OCI-LY1 (cell line): ENCODE data around the gene PKM.
A peak's percentile ranks its signal among the peaks of the same experiment; 100 is the strongest.

Experiments
- H2AFZ ChIP-seq: fragments of 200-600 bp; sonication (generic), shearing (Covaris generic); 2 replicates; pipeline ENCODE4 v1.6.0; 2014; ENCODE audit warnings: antibody characterized with exemption, mild to moderate bottlenecking, low read length
- H3F3A ChIP-seq: fragments of 200-600 bp; sonication (generic), shearing (Covaris generic); 2 replicates; pipeline ENCODE4 v1.6.0; 2014; ENCODE audit warnings: mild to moderate bottlenecking, antibody characterized with exemption, low read length, moderate library complexity; ENCODE audit not compliant: insufficient read depth
- H3K27ac ChIP-seq: fragments of 200-600 bp; sonication (generic); 2 replicates; pipeline ENCODE4 v1.5.1; 2014; ENCODE audit warnings: low read length, mixed run types, mild to moderate bottlenecking, low read depth; ENCODE audit not compliant: poor library complexity, severe bottlenecking
- H3K27me3 ChIP-seq: fragments of 200-600 bp; sonication (generic); 2 replicates; pipeline ENCODE4 v1.6.0; 2014; ENCODE audit warnings: antibody characterized with exemption, mild to moderate bottlenecking, low read length, moderate library complexity; ENCODE audit not compliant: insufficient read depth
- H3K36me3 ChIP-seq: fragments of 200-600 bp; sonication (generic); 2 replicates; pipeline ENCODE4 v1.6.1; 2014; ENCODE audit warnings: mild to moderate bottlenecking, antibody characterized with exemption, low read length, moderate library complexity, mixed read lengths; ENCODE audit not compliant: insufficient read depth
- H3K4me1 ChIP-seq: fragments of 200-600 bp; sonication (generic); 2 replicates; pipeline ENCODE4 v1.5.1; 2014; ENCODE audit warnings: mild to moderate bottlenecking, low read length, moderate library complexity; ENCODE audit not compliant: insufficient read depth, severe bottlenecking
- H3K4me2 ChIP-seq: fragments of 200-600 bp; sonication (generic), shearing (Covaris generic); 2 replicates; pipeline ENCODE4 v1.6.1; 2014; ENCODE audit warnings: low read length
- H3K4me3 ChIP-seq: fragments of 200-600 bp; sonication (generic); 2 replicates; pipeline ENCODE4 v1.5.1; 2014; ENCODE audit warnings: low read length, low read depth, mild to moderate bottlenecking, mixed read lengths; ENCODE audit not compliant: poor library complexity, severe bottlenecking
- H3K79me2 ChIP-seq: fragments of 200-600 bp; shearing (Covaris generic); 2 replicates; pipeline ENCODE4 v1.6.1; 2016; ENCODE audit warnings: mixed run types, low read length, mixed read lengths; ENCODE audit not compliant: insufficient read depth
- H3K9ac ChIP-seq: fragments of 200-600 bp; sonication (generic), shearing (Covaris generic); 2 replicates; pipeline ENCODE4 v1.6.1; 2014; ENCODE audit warnings: mild to moderate bottlenecking, low read length, mixed read lengths
- H3K9me2 ChIP-seq: fragments of 200-600 bp; sonication (generic), shearing (Covaris generic); 2 replicates; pipeline ENCODE4 v1.6.1; 2014; ENCODE audit warnings: low read depth, mild to moderate bottlenecking, low read length, mixed read lengths
- H3K9me3 ChIP-seq: fragments of 200-600 bp; shearing (Covaris generic); 2 replicates; pipeline ENCODE4 v1.6.1; 2014; ENCODE audit warnings: low read length, mixed read lengths
- H4K20me1 ChIP-seq: fragments of 200-600 bp; sonication (generic), shearing (Covaris generic); 2 replicates; pipeline ENCODE4 v1.6.0; 2016; ENCODE audit warnings: mild to moderate bottlenecking, low read length; ENCODE audit not compliant: insufficient read depth
- CTCF ChIP-seq: fragments of 200-600 bp; sonication (generic), shearing (Covaris generic); IDR thresholded peaks from 2 replicates; pipeline ENCODE4 v1.5.1; 2017; ENCODE audit warnings: mild to moderate bottlenecking, antibody characterized with exemption, low read length, moderate library complexity, mixed read lengths
- EZH2 ChIP-seq: fragments of 200-600 bp; sonication (generic), shearing (Covaris generic); IDR thresholded peaks from 2 replicates; pipeline ENCODE4 v1.8.0; 2017; ENCODE audit warnings: borderline replicate concordance, mixed run types, mild to moderate bottlenecking, antibody characterized with exemption, low read length, moderate library complexity, mixed read lengths

Gene PKM

GRCh38 chr15:72231066-72231832 is at the start of gene PKM:
Gene PKM (minus strand): TSS chr15:72231190. CDS start chr15:72219097, 12,093 bp downstream.
- Histone ChIP-seq H3K4me1 (peaks cover 41% of the 10 kb centered on the region), H3K9me2 (no peaks in the 10 kb centered on the region), H3K79me2 (peaks cover 36% of the 10 kb centered on the region), H3K4me2 (peak within 1 kb of the TSS; percentile 98), H3K27ac (peak within 1 kb of the TSS; percentile 93), H3K9me3 (no peaks in the 10 kb centered on the region), H3K4me3 (peak within 1 kb of the TSS; percentile 82), H3K36me3 (peaks cover 16% of the 10 kb centered on the region; the same call in 1 of the 2 replicates), H4K20me1 (no peaks in the 10 kb centered on the region), H3K27me3 (no peaks in the 10 kb centered on the region), H2AFZ (no peak within 1 kb of the TSS), H3F3A (peaks cover 10% of the 10 kb centered on the region), H3K9ac (peak within 1 kb of the TSS; percentile 91)
- TF ChIP-seq EZH2 (no peak), CTCF (no peak)

- Histone ChIP-seq H3K4me2 (no peak overlapping the region), H4K20me1 (no peaks in the 10 kb centered on the region), H3K36me3 (no peaks in the 10 kb centered on the region), H3K4me1 (no peaks in the 10 kb centered on the region), H3K9me2 (no peaks in the 10 kb centered on the region), H3K27ac (no peak overlapping the region), H3K4me3 (no peak overlapping the region), H3K9me3 (no peaks in the 10 kb centered on the region), H3K9ac (no peak overlapping the region), H3K79me2 (no peaks in the 10 kb centered on the region), H3K27me3 (no peaks in the 10 kb centered on the region), H3F3A (no peaks in the 10 kb centered on the region), H2AFZ (no peak overlapping the region)
- TF ChIP-seq EZH2 (no peak), CTCF (no peak)
Observed at GRCh38 chr15:72280751-72281150, 49.8 kb upstream of the PKM start.

DNA sequence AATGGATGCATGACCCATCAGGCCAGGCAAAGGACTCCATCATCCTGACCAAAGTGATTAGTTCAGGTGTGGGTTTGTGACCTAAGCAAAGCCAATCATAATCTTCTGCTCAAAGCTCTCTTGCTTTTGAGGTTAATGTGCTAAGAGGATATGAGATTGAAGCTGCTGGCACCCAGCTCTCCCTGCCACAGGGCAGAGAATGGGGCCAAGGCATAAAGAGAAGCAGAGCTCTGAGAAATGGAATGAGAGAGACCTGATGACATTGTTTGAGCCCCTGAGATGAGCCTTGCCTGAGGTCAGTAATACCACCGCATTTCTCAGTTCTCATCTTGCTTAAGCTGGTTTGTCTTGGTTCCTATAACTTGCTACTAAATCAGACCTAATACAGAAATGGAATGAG is 47.7 kb upstream of the PKM start:
- Histone ChIP-seq H3F3A (no peaks in the 10 kb centered on the region), H3K27ac (no peak overlapping the region), H3K4me2 (no peak overlapping the region), H3K4me3 (no peak overlapping the region), H2AFZ (no peak overlapping the region), H3K4me1 (no peaks in the 10 kb centered on the region), H3K79me2 (no peaks in the 10 kb centered on the region), H3K9me3 (no peaks in the 10 kb centered on the region), H3K36me3 (no peaks in the 10 kb centered on the region), H3K9me2 (no peaks in the 10 kb centered on the region), H4K20me1 (no peaks in the 10 kb centered on the region), H3K27me3 (no peaks in the 10 kb centered on the region), H3K9ac (no peak overlapping the region)
- no peak for TF ChIP-seq EZH2
- no peak for TF ChIP-seq CTCF
